HG02852 (cell line): ENCODE data around the gene CABP1.

Experiments used
- ATAC-seq: cut with Tn5 transposase; IDR thresholded peaks from one replicate; pipeline ENCODE4 v1.9.1; 2021; ENCODE audit warnings: mild to moderate bottlenecking, moderate library complexity; ENCODE audit not compliant: unreplicated experiment

CABP1 gene

DNA sequence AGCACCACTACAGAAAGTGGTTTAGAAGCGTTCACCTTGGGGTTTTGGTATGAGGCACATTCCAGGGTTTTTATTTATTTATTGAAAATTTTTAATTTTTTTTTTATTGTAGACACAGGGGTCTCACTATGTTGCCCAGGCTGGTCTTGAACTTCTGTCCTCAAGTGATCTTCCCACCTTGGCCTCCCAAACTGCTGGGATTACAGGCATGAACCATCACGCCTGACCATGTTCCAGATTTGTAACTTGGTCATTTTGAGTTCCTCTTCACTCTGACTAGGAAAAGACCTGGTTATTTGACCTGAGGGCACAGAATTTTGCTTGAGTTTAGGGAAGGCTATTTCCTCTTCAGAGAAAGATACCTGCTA, 49.6 kb downstream of the CABP1 start:
- no peak for ATAC-seq

DNA sequence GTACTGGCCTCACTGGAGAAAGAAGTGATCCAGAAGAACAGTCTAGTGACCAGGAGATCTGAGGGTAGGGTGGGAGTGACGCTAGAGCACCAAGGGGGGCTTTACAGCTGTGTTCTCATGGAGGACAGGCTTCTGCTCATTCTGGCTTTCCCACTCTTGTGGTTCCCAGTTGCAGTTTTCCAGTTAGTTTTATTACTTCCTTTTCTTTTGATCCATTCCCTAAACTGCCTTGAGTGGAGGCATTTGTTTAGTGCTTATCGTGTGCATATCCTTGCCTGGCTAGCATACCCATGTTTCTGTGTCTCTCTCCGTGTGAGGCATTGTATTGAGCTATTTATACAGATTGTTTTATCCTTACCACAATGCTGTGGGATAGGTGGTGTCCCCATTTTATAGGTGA, 50.6 kb downstream of the CABP1 start:
- ATAC-seq: no peak

DNA sequence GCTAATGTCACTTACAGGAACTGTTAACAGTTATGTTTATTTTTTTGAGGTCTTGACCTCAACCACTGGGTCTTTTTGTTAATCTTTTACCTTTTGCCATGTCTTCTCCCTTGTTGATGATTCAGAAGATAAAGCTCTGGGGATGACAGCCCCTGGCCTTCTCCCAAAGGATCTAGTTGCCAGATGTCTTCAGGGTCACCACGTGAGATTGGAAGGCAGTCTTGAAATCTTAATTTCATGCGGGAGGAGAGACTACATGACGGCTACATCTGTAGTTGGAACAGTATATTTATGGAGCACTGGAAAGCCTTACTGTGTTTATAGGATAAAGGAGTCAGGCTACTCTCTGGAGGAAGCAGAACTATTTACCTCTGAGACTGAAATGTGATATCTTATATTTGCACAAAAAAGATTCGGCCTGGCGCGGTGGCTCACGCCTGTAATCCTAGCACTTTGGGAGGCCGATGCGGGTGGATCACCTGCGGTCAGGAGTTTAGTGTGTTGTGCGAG, 52.2 kb downstream of the CABP1 start:
- ATAC-seq: no peak

DNA sequence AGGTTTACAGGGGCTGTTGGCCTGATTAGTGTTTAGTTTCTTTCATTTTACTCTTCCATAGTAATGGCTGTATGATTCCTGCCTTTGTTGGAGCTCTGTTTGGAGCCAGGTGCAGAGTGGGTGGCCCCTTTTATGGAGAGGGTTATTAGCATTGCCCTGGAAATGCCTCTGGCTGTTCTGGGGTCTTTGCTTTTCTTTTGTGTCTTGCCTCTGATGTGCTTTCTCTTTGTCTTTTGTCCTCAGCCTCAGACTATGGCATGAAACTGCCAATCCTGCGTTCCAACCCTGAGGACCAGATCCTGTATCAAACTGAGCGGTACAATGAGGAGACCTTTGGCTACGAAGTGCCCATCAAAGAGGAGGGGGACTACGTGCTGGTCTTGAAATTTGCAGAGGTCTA, 53.4 kb downstream of the CABP1 start:
- ATAC-seq: no peak

DNA sequence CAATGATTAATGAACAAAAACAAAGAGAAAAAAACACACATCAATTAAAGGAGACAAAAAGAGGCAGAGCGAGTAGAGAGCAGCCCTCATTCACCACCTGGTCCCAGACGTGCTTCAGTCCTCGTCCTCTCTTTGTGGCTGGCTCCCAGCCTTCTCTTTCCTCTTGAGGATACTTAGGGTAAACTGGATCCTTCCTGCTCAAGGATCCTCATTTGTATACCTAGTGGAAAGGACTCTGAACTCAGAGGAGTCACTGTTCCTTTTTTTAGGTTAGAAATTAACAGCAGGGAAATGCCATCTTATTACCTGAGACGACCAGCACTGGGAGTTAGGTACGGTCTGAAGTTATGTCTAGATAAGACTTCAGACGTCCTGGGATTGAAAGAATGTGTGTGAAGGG, 56.2 kb downstream of the CABP1 start:
- ATAC-seq: no peak

DNA sequence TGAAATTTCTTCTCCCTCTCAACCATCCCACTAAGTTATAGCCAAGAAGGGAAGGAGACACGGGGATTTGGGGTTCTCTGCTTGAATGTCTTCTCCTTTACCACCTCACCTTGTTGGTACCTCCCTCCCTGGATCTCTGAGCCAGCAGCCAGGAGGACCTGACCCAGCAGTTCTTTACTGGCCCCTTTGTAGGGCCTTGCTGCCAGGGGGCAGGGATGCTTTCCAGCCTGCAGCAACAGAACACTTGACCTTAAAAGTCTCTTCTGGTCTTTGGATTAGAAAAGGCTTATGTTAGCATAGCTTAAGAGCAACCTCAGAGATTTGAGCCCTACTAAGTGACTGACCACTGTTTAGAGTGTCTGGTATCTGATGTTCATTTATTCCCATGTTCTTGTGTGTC, 56.9 kb downstream of the CABP1 start:
- ATAC-seq: no peak

DNA sequence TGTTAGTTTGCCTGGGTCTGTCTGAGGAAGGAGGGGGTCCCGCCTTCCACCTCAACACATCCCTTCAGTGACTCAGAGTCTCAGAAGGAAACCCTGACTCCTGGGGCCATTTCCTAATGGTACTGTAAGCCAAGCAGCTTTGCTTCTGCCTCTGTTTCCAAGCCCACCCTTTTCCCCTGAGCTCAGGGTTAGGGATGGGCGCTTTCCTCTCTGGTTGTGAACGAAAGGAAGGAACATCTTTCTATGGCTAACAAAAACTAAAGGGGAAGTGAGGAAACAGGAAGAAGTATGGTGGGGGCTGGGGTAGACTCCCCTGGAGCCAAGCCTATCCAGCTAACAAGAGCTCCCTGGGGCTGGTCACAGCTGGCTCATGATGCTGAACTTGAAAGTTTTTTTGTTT, 58.2 kb downstream of the CABP1 start:
- ATAC-seq: no peak

DNA sequence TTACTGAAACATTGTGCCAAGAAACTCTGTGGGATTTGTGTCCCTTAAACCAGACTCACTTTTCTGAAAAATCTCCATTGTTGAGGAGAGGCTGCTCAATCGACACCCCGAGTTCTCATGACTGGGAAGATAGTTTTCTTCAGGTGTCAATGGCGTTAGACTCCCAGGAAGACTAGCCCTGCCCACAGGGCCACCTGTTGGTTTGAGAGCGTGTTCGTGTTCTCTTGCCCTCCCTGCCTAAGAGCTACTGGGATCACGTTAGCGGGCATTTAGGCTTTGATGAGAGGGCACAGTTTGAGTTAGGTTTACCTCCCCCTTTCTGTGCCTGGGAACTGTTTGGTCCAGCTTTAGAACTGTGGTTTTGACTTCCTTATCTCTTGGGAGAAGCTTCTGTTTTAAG, 59.1 kb downstream of the CABP1 start:
- ATAC-seq: no peak

DNA sequence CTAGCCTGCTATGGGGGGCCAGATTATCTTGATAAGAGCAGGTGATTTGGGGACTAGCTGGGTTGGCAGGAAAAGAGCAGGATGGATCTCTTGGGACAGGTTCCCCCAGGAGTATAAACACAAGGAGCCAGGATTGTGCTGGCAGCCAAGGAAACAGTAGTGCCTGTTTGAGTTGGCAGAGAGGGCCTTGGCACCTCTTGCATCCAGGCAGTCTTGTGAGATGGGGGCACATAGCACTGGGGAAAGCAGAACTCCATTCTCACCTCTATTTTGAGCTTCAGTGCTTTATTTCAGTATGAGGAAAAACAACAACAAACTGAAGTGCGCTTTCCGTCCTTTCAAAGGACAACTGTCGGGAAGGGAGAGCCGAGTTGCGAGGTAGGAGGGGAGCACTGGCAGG, 60.5 kb downstream of the CABP1 start:
- no peak for ATAC-seq

DNA sequence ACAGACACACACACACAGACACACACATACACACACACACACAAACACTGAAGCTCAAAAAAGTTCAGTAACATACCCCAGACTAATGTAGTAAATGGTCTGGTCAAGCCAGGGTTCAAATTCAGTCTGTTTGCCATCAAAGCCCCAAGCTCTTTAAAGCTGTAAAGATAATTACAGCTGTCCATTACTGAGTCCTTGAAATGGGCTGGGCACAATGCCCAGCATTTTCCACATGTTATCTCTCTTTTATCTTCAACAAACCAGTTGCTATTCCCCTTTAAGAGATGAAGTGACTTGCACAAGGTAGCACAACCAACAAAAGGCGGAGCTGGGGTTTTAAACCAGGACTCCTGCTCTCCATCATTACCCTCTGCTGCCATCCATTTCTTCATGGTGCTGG, 62.2 kb downstream of the CABP1 start:
- ATAC-seq: no peak

DNA sequence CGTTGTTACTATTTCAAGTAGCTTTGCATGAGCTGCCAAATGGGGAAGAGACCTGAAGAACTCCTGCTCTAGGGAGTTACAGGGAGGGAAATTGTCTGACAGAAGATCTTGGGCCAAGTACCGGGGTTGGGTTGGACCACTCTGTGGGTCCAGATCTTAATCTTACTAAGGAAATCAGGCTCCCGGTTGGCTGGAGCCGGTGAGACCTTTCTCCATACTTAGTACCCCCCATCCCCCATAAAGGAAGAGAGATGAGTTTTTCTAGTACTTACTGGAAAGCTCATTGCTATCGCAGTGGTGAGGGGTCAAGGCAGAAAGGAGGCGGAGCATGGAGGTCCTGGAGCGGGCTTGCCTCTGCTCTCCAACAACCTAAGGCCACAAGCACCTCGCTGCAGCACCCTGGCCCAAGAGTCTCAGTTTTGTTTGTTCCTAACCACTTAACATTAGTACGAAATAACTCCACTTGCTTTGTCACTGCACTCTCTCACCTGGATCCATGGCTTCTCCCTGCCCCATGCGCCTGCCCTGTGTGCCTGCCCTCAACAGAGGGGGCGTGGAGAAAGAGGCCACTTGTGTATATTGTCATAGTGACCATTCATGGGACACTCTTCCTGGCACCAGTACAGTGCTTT, 63.0 kb downstream of the CABP1 start:
- no peak for ATAC-seq

DNA sequence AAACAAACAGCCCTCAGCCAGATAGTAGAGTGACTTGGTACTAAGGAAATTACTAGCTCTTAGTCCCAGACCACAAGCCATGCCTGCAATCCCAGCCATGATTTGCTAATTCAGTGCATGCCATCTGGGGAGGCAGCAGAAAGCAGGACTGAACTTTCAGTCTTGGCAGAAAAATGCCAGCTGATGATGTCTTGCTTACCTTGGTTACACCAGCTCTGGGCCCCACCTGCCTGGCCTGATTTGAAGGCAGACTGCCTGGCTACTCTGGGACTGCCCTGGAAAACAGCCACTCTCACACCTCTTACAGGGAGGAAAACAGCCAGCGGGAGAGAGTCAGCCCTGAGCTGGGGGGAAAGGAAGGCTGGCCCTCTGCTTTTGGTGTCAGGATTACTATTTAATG, 65.2 kb downstream of the CABP1 start:
- no peak for ATAC-seq

DNA sequence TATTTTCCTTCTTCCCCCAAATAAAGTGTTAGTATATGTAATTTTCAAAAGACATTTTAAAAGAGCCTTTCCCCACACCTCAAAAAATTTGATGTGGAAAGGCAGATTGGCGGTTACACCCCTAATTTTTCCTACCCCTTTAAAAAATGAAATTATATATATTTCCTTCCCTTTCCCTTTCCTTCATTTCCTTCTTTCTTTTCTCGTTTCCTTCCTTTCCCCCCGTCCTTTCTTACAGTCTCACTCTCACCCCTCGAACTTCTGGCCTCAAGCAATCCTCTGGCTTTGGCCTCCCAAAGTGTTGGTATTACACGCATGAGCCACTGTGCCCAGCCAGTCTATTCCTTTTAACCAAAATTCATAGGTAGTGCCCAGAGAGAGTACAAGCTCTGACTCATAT, 65.6 kb downstream of the CABP1 start:
- ATAC-seq: no peak

DNA sequence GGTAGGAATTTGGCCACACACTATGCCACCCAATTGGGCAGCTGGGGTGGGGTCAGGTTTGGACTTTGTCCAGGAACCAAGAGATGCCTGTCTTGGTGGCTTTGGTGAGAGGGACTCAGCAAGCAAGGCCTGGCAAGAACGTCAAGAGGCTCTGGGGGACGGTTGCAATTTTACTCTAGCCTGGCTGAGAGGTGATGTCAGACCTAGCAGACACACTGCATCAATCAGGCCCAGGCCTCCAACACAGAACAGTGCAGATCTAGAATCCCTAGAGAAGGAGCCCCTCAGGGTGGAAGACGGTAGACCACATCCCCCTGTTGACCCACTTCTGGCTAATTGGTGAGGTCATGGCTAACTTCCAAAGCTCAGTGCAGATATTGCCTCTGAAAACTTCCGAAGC, 68.2 kb downstream of the CABP1 start:
- no peak for ATAC-seq

DNA sequence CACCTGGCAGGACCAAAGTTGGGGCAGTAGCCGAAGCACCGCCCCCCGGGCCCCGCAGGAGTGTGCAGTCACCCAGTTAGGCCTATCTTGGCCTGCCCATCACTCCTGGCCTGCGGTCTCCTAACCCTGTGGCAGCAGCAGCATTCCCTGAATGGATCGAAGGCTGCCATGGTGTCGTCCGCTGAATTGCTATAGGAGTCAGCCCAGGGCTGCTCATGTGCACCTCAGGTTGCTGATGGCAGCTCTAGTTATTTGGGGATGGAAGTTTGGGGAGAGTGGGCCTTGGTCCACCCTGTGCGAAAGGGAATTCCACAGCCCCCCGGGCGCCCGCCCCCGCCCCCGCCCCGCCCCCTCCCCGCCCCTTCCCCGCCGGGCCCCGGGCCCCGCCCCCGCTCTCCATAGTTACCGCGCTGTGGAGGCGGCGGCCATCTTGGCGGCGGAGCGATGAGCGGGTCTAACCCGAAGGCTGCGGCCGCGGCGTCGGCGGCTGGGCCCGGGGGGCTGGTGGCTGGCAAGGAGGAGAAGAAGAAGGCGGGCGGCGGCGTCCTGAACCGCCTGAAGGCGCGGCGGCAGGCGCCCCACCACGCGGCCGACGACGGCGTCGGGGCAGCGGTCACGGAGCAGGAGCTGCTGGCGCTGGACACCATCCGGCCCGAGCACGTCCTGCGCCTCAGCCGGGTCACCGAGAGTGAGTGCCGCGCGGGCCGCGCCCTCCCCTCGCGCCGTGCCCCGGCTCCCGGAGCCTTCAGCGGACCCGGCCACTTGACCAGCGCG, 69.8 kb downstream of the CABP1 start, which contains the start of gene UNC119B:
Gene UNC119B, plus strand, starts transcription at position 428 of the 774 bp plus-strand sequence. Its CDS starts 17 bp downstream, at position 445.
- peak; percentile 49 for ATAC-seq

DNA sequence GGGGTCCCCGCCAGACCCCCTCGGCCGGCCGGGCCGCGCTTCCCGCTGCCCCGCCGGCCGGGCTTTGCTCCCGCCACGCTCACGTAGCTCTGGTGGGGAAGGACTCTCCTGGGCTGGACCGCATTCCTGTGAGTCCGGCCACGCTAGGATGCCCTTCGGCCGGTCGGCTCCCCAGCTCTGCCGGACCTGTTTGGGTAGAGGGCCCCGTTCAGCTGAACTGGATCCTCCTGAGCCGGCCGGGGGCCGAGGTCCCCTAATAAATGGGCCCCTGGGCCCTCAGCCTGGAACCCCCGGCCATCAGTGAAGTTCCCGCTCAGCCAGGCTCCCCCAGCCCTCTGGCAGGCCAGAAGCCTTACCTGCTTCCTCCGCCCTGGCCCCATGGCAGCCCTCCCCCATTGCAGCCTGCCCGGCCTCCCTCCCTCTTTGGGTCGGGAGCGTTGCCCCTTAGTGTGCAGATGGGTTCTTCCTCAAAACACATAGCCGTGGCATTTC, 70.4 kb downstream of the CABP1 start:
- peak; percentile 26 for ATAC-seq

DNA sequence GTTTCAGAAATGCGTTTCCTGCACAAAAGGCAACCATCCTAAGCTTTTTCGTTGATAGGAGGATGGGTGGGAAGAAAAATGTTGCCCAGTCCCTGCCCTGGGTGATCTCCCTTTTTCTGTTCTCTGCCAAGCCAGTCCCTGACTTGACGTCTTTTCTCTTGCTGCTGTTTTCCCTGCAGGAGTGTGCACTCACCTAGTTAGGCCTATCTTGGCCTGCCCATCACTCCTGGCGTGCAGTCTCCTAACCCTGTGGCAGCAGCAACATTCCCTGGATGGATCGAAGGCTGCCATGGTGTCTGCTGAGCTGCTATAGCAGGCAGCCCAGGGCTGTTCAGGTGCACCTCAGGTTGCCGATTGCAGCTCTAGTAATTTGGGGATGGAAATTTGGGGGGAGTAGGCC, 71.0 kb downstream of the CABP1 start:
- no peak for ATAC-seq

DNA sequence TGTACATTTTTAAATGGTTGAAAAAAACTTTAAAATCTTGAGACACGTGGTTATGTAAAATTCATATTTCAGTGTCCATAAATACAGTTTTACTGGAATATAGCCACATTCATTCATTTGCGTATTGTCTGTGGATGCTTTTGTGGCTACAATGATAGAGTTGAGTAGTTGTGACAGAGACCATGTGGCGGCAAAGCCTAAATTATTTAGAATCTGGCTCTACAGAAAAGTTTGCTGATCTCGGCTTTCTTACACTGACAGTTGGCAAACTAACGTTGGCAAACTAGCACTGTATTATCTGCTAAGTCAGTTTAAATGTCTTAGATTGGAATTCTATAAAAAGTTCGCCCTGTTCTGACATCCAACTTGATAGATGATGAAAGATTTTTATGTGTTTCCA, 72.2 kb downstream of the CABP1 start:
- ATAC-seq: no peak

DNA sequence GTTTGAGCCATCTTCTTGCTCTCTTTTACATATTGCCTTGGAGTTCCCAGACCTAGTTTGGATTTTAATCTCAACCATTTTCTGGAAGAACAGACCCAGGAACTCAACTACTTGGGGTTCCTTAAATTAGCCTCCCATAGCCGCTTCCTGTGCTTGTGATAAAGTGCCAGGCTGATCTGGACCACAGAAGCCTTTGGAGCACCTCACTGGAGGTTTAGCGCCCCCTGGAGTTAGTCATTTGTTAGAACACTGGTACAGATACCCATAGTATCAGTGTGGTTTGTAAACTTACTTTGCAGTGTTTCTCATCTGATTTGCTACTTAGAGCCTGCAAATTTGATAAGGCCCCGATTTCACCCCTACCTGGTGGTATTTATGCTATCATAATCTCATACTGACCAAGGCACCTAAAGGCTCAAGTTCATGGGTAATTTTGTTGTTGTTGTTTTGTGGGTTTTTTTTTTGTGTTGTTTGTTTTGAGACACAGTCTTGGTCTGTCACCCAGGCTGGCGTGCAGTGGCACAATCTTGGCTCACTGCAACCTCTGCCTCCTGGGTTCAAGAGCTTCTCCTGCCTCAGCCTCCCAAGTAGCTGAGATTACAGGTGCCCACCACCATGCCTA, 73.5 kb downstream of the CABP1 start:
- ATAC-seq: peak; percentile 45
